Endothelial cell of umbilical vein (primary cell): ENCODE data around the gene CYTH1. TPM values are rescaled to one million over a fixed set of nuclear protein-coding genes. Genes with fewer than 3 reads are reported as not detected.

Experiments used
- BruUV-seq: library from RNA; stranded (reverse); fragments of 400-500 nt; replicated peaks from 2 replicates; lab custom pipeline; 2021; lab: Mats Ljungman, UMichigan
- CTCF ChIA-PET: fragments of 300-600, 350-600 bp; sonication (Branson Sonifier 250); formaldehyde crosslinking; loops from one replicate; lab custom pipeline; 2021; ENCODE audit warnings: antibody characterized with exemption, inconsistent platforms; lab: Charles Lee
- POLR2A ChIA-PET: fragments of 300-600, 350-600 bp; sonication (Branson Sonifier 250); formaldehyde crosslinking; loops from one replicate; lab custom pipeline; 2021; ENCODE audit warnings: antibody characterized with exemption, inconsistent platforms; lab: Charles Lee
- DNase-seq: peaks from one replicate; pipeline ENCODE4 v3.0.0-alpha.2; 2011; ENCODE audit warnings: low read depth, low spot score
- FAIRE-seq: peaks from 2 replicates; lab custom pipeline; 2011; peaks lifted over from hg19 to GRCh38; lab: Jason Lieb, UNC
- H2AFZ ChIP-seq: 2 replicates; pipeline ENCODE4 v1.6.0; 2012; ENCODE audit warnings: low read depth, low read length, control low read depth, inconsistent platforms
- H3K27ac ChIP-seq: 2 replicates; pipeline ENCODE4 v1.5.1; 2011; ENCODE audit warnings: low read depth, mild to moderate bottlenecking, control low read depth, low read length, moderate library complexity; ENCODE audit not compliant: insufficient read depth
- H3K27me3 ChIP-seq, 2 experiments: 2 replicates each; pipeline versions ENCODE4 v1.6.0 to v1.6.1; 2011; ENCODE audit warnings: low read length in 2 of 2, mixed read lengths in 1 of 2; ENCODE audit not compliant: control insufficient read depth in 2 of 2, insufficient read depth in 2 of 2
- H3K36me3 ChIP-seq, 2 experiments: 2 replicates in 1 of 2; 3 replicates in 1 of 2; pipeline ENCODE4 v1.5.1; 2011; ENCODE audit warnings: low read length in 2 of 2, mild to moderate bottlenecking in 1 of 2, moderate library complexity in 1 of 2; ENCODE audit not compliant: control insufficient read depth in 2 of 2, insufficient read depth in 2 of 2; ENCODE audit errors: extremely low read depth in 1 of 2
- H3K4me1 ChIP-seq: 3 replicates; pipeline ENCODE4 v1.5.1; 2011; ENCODE audit warnings: mild to moderate bottlenecking, low read length; ENCODE audit not compliant: control insufficient read depth, insufficient read depth; ENCODE audit errors: extremely low read depth
- H3K4me2 ChIP-seq: 2 replicates; pipeline ENCODE4 v1.6.1; 2011; ENCODE audit warnings: low read length, control low read depth, mixed read lengths; ENCODE audit not compliant: insufficient read depth
- H3K4me3 ChIP-seq, 3 experiments: fragments of 200-600 bp in 1 of 3; sonication (generic), shearing (Covaris generic) in 1 of 3; replicated peaks in 1 of 3; 2 replicates each; pipeline ENCODE4 v1.5.1; 2011 to 2016; ENCODE audit warnings: control low read depth in 3 of 3, low read length in 3 of 3, mild to moderate bottlenecking in 2 of 3, inconsistent platforms in 1 of 3, low read depth in 1 of 3, moderate library complexity in 1 of 3; ENCODE audit not compliant: insufficient read depth in 1 of 3
- H3K79me2 ChIP-seq: 2 replicates; pipeline ENCODE4 v1.6.0; 2012; ENCODE audit warnings: low read length, inconsistent platforms; ENCODE audit not compliant: control insufficient read depth, insufficient read depth
- H3K9ac ChIP-seq: replicated peaks from 2 replicates; pipeline ENCODE3; 2011; ENCODE audit warnings: low read length, control low read depth; ENCODE audit not compliant: insufficient read depth; ENCODE audit errors: extremely low read depth
- H3K9me1 ChIP-seq: replicated peaks from 3 replicates; pipeline ENCODE4 v1.6.0; 2011; ENCODE audit warnings: mild to moderate bottlenecking, low read length; ENCODE audit not compliant: control insufficient read depth, insufficient read depth; ENCODE audit errors: extremely low read depth
- H3K9me3 ChIP-seq: replicated peaks from 2 replicates; pipeline ENCODE4 v1.5.1; 2012; ENCODE audit warnings: low read length, inconsistent platforms; ENCODE audit not compliant: control insufficient read depth, insufficient read depth
- H4K20me1 ChIP-seq: replicated peaks from 2 replicates; pipeline ENCODE3; 2011; ENCODE audit warnings: mild to moderate bottlenecking, low read length; ENCODE audit not compliant: control insufficient read depth, insufficient read depth; ENCODE audit errors: extremely low read depth
- CTCF ChIP-seq, 2 donors: IDR thresholded peaks; 1 replicate in 1 of 2; 2 replicates in 1 of 2; pipeline ENCODE4 v1.5.1; 2011; ENCODE audit warnings: low read length in 2 of 2, mild to moderate bottlenecking in 2 of 2, moderate library complexity in 2 of 2, control low read depth in 1 of 2, inconsistent platforms in 1 of 2, low read depth in 1 of 2; ENCODE audit not compliant: insufficient read depth in 1 of 2; ENCODE audit errors: extremely low read depth in 1 of 2
- EZH2 ChIP-seq: IDR thresholded peaks from 2 replicates; pipeline ENCODE4 v1.6.1; 2012; ENCODE audit warnings: borderline replicate concordance, low read depth, mild to moderate bottlenecking, moderate library complexity, low read length, inconsistent platforms; ENCODE audit not compliant: severe bottlenecking
- FOS ChIP-seq: IDR thresholded peaks from 2 replicates; pipeline ENCODE4 v1.6.1; 2011; ENCODE audit warnings: mild to moderate bottlenecking, low read length, moderate library complexity, borderline replicate concordance; ENCODE audit not compliant: insufficient read depth
- GATA2 ChIP-seq: IDR thresholded peaks from 2 replicates; pipeline ENCODE4 v1.7.0; 2011; ENCODE audit warnings: low read depth, mild to moderate bottlenecking, moderate library complexity, mixed read lengths, low read length; ENCODE audit not compliant: insufficient read length, insufficient read depth
- JUN ChIP-seq: IDR thresholded peaks from 2 replicates; pipeline ENCODE4 v1.6.1; 2011; ENCODE audit warnings: borderline replicate concordance, low read depth; ENCODE audit not compliant: insufficient read length, insufficient read depth
- MAX ChIP-seq: IDR thresholded peaks from 2 replicates; pipeline ENCODE4 v1.6.1; 2011; ENCODE audit not compliant: insufficient read depth, insufficient read length
- MYC ChIP-seq: IDR thresholded peaks from one replicate; pipeline ENCODE4 v1.6.1; 2011; ENCODE audit warnings: mild to moderate bottlenecking, low read depth, low read length
- POLR2A ChIP-seq: IDR thresholded peaks from 2 replicates; pipeline ENCODE4 v1.6.1; 2012; ENCODE audit warnings: low read depth, mild to moderate bottlenecking, control low read depth, low read length
- POLR2AphosphoS5 ChIP-seq: IDR thresholded peaks from 2 replicates; pipeline ENCODE4 v1.6.1; 2012; ENCODE audit warnings: low read depth, mild to moderate bottlenecking, control low read depth, low read length, moderate library complexity; ENCODE audit not compliant: insufficient read depth
- dilution Hi-C: fragments of 300-500 bp; cut with MboI; formaldehyde crosslinking; loops from one replicate; pipeline ENCODE4 v1.15.0; 2019; ENCODE audit warnings: low sequenced_read_pairs; ENCODE audit not compliant: extremely low pct_ligation_motif_present
- intact Hi-C: fragments of 100-400 bp; cut with micrococcal nuclease; formaldehyde crosslinking; loops from one replicate; pipeline ENCODE4 v1.10.0; 2022
- polyA plus RNA-seq, 4 experiments: library from polyadenylated mRNA; depleted of rRNA in 3 of 4; stranded (reverse) in 3 of 4; unstranded in 1 of 4; fragments of >200 nt; gene quantifications; 2 replicates each; pipeline versions ENCODE4 v1.2.1 to v1.2.3, GENCODE V29; 2011 to 2012; ENCODE audit warnings: missing spikeins in 1 of 4
- total RNA-seq: library from RNA; stranded (reverse); gene quantifications from 2 replicates; pipeline ENCODE4 v1.2.3, GENCODE V29; 2021

Gene CYTH1
- total and polyA plus RNA-seq, 2 donors (not counting 3 experiments of a cell fraction or from before 2014, with no cell fraction given), result 35.9 to 49.9 TPM

GRCh38 chr17:78675316-78675616 lies 106.8 kb downstream of the CYTH1 start:
- no peak overlapping the region for H3K9ac ChIP-seq
- BruUV-seq, result TSS peak; percentile 9
- H2AFZ ChIP-seq, result no peak overlapping the region
- no peak overlapping the region for H3K27ac ChIP-seq
- ChIA-PET POLR2A (no interaction called here), CTCF (interaction anchor here (1.1 to 1.8 kb wide), 2 partner anchors 9 to 11 kb away, joined by 3 to 5 read pairs; no protein-coding TSS in a partner anchor)
- no peaks in the 10 kb centered on the region for H4K20me1 ChIP-seq
- FAIRE-seq (no peak), DNase-seq (no peak)
- H3K9me3 ChIP-seq, result no peaks in the 10 kb centered on the region
- no peaks in the 10 kb centered on the region for H3K9me1 ChIP-seq
- H3K4me2 ChIP-seq, result no peak overlapping the region
- H3K4me3 ChIP-seq, result no peak overlapping the region
- no peaks in the 10 kb centered on the region for H3K79me2 ChIP-seq
- H3K27me3 ChIP-seq, result no peaks in the 10 kb centered on the region
- TF ChIP-seq FOS, result no peak
- TF ChIP-seq POLR2A, result no peak
- no peak for TF ChIP-seq EZH2
- TF ChIP-seq MYC, result no peak
- no peak for TF ChIP-seq POLR2AphosphoS5
- TF ChIP-seq GATA2, result no peak
- peaks cover 5% of the 10 kb centered on the region for H3K4me1 ChIP-seq
- dilution Hi-C loops, result no loop called here
- intact Hi-C loops, result no loop called here
- peaks cover 11 to 43% of the 10 kb centered on the region in 2 experiments for H3K36me3 ChIP-seq

GRCh38 chr17:78674595-78675315 lies 107.3 kb downstream of the CYTH1 start:
- H3K9me1 ChIP-seq, result no peaks in the 10 kb centered on the region
- no peak overlapping the region for H2AFZ ChIP-seq
- no peaks in the 10 kb centered on the region for H3K27me3 ChIP-seq
- H3K9ac ChIP-seq, result no peak overlapping the region
- peaks cover under 1% of the 10 kb centered on the region for H3K4me1 ChIP-seq
- no TSS peak for BruUV-seq
- dilution Hi-C loops (no loop called here), intact Hi-C loops (no loop called here)
- peaks cover 11 to 39% of the 10 kb centered on the region in 2 experiments for H3K36me3 ChIP-seq
- H4K20me1 ChIP-seq, result no peaks in the 10 kb centered on the region
- H3K9me3 ChIP-seq, result no peaks in the 10 kb centered on the region
- H3K4me3 ChIP-seq, result no peak overlapping the region
- CTCF ChIA-PET, result interaction anchor here (1.8 kb wide), 1 partner anchor 9 kb away, joined by 5 read pairs; no protein-coding TSS in a partner anchor
- no peak for DNase-seq
- no peak overlapping the region for H3K4me2 ChIP-seq
- TF ChIP-seq POLR2AphosphoS5, result no peak
- no peak for TF ChIP-seq FOS
- no peak for TF ChIP-seq MYC
- TF ChIP-seq EZH2, result no peak
- TF ChIP-seq MAX, result no peak
- no peak for TF ChIP-seq GATA2
- TF ChIP-seq POLR2A, result no peak
- TF ChIP-seq CTCF (IDR thresholded peaks at IDR 0.05; ENCODE audit: extremely low read depth in 1 of 2, insufficient read depth in 1 of 2, low read depth in 1 of 2, low read length in 2 of 2), result no peak
- no peak for TF ChIP-seq JUN
- H3K27ac ChIP-seq, result no peak overlapping the region
- no peaks in the 10 kb centered on the region for H3K79me2 ChIP-seq
- FAIRE-seq, result no peak
- POLR2A ChIA-PET, result no interaction called here
